ENCODE data around the gene GALNT17.

DNA sequence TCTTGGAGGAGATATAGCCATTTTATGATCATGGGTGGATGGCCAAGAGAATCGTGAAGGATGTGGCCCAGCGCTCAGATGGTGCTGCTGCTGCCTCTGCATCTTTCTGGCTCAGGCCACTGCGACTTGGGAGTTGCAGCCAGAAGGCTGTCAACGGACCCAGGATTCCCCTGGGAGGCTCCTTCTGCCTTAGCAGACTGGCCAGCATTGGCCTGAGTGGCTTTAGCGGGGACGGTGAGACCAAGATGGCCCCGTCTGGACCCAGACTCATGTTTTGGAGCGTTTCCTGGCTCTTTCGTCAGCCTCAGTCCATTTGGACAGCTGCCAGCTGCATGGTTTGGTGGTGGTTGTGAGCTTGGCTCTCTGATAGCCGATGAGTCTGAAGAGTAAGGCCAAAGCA is 97.2 kb downstream of the GALNT17 start:
- TF ChIP-seq JUNB (IDR thresholded peaks at IDR 0.05; ENCODE audit: unreplicated experiment) (no peak), EZH2phosphoT487 (IDR thresholded peaks at IDR 0.05; ENCODE audit: unreplicated experiment) (no peak), POLR2AphosphoS5 (IDR thresholded peaks at IDR 0.05; ENCODE audit: low read depth) (no peak), EZH2 (IDR thresholded peaks at IDR 0.05; ENCODE audit: low read depth, unreplicated experiment) (no peak), ZNF114 (CRISPR knock-in tag; IDR thresholded peaks at IDR 0.05) (no peak), STAT1 (IDR thresholded peaks at IDR 0.05; ENCODE audit: unreplicated experiment) (no peak)
- TF ChIP-seq, protein P1, sequence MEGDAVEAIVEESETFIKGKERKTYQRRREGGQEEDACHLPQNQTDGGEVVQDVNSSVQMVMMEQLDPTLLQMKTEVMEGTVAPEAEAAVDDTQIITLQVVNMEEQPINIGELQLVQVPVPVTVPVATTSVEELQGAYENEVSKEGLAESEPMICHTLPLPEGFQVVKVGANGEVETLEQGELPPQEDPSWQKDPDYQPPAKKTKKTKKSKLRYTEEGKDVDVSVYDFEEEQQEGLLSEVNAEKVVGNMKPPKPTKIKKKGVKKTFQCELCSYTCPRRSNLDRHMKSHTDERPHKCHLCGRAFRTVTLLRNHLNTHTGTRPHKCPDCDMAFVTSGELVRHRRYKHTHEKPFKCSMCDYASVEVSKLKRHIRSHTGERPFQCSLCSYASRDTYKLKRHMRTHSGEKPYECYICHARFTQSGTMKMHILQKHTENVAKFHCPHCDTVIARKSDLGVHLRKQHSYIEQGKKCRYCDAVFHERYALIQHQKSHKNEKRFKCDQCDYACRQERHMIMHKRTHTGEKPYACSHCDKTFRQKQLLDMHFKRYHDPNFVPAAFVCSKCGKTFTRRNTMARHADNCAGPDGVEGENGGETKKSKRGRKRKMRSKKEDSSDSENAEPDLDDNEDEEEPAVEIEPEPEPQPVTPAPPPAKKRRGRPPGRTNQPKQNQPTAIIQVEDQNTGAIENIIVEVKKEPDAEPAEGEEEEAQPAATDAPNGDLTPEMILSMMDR (conservative IDR thresholded peaks at IDR 0.05; ENCODE audit: low read depth in 2 of 2) = no peak
- TF ChIP-seq, protein P2, sequence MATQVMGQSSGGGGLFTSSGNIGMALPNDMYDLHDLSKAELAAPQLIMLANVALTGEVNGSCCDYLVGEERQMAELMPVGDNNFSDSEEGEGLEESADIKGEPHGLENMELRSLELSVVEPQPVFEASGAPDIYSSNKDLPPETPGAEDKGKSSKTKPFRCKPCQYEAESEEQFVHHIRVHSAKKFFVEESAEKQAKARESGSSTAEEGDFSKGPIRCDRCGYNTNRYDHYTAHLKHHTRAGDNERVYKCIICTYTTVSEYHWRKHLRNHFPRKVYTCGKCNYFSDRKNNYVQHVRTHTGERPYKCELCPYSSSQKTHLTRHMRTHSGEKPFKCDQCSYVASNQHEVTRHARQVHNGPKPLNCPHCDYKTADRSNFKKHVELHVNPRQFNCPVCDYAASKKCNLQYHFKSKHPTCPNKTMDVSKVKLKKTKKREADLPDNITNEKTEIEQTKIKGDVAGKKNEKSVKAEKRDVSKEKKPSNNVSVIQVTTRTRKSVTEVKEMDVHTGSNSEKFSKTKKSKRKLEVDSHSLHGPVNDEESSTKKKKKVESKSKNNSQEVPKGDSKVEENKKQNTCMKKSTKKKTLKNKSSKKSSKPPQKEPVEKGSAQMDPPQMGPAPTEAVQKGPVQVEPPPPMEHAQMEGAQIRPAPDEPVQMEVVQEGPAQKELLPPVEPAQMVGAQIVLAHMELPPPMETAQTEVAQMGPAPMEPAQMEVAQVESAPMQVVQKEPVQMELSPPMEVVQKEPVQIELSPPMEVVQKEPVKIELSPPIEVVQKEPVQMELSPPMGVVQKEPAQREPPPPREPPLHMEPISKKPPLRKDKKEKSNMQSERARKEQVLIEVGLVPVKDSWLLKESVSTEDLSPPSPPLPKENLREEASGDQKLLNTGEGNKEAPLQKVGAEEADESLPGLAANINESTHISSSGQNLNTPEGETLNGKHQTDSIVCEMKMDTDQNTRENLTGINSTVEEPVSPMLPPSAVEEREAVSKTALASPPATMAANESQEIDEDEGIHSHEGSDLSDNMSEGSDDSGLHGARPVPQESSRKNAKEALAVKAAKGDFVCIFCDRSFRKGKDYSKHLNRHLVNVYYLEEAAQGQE (IDR thresholded peaks at IDR 0.05; ENCODE audit: unreplicated experiment) = no peak
- TF ChIP-seq, protein P3, sequence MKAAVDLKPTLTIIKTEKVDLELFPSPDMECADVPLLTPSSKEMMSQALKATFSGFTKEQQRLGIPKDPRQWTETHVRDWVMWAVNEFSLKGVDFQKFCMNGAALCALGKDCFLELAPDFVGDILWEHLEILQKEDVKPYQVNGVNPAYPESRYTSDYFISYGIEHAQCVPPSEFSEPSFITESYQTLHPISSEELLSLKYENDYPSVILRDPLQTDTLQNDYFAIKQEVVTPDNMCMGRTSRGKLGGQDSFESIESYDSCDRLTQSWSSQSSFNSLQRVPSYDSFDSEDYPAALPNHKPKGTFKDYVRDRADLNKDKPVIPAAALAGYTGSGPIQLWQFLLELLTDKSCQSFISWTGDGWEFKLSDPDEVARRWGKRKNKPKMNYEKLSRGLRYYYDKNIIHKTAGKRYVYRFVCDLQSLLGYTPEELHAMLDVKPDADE (IDR thresholded peaks at IDR 0.05) = no peak
- TF ChIP-seq, protein P4, sequence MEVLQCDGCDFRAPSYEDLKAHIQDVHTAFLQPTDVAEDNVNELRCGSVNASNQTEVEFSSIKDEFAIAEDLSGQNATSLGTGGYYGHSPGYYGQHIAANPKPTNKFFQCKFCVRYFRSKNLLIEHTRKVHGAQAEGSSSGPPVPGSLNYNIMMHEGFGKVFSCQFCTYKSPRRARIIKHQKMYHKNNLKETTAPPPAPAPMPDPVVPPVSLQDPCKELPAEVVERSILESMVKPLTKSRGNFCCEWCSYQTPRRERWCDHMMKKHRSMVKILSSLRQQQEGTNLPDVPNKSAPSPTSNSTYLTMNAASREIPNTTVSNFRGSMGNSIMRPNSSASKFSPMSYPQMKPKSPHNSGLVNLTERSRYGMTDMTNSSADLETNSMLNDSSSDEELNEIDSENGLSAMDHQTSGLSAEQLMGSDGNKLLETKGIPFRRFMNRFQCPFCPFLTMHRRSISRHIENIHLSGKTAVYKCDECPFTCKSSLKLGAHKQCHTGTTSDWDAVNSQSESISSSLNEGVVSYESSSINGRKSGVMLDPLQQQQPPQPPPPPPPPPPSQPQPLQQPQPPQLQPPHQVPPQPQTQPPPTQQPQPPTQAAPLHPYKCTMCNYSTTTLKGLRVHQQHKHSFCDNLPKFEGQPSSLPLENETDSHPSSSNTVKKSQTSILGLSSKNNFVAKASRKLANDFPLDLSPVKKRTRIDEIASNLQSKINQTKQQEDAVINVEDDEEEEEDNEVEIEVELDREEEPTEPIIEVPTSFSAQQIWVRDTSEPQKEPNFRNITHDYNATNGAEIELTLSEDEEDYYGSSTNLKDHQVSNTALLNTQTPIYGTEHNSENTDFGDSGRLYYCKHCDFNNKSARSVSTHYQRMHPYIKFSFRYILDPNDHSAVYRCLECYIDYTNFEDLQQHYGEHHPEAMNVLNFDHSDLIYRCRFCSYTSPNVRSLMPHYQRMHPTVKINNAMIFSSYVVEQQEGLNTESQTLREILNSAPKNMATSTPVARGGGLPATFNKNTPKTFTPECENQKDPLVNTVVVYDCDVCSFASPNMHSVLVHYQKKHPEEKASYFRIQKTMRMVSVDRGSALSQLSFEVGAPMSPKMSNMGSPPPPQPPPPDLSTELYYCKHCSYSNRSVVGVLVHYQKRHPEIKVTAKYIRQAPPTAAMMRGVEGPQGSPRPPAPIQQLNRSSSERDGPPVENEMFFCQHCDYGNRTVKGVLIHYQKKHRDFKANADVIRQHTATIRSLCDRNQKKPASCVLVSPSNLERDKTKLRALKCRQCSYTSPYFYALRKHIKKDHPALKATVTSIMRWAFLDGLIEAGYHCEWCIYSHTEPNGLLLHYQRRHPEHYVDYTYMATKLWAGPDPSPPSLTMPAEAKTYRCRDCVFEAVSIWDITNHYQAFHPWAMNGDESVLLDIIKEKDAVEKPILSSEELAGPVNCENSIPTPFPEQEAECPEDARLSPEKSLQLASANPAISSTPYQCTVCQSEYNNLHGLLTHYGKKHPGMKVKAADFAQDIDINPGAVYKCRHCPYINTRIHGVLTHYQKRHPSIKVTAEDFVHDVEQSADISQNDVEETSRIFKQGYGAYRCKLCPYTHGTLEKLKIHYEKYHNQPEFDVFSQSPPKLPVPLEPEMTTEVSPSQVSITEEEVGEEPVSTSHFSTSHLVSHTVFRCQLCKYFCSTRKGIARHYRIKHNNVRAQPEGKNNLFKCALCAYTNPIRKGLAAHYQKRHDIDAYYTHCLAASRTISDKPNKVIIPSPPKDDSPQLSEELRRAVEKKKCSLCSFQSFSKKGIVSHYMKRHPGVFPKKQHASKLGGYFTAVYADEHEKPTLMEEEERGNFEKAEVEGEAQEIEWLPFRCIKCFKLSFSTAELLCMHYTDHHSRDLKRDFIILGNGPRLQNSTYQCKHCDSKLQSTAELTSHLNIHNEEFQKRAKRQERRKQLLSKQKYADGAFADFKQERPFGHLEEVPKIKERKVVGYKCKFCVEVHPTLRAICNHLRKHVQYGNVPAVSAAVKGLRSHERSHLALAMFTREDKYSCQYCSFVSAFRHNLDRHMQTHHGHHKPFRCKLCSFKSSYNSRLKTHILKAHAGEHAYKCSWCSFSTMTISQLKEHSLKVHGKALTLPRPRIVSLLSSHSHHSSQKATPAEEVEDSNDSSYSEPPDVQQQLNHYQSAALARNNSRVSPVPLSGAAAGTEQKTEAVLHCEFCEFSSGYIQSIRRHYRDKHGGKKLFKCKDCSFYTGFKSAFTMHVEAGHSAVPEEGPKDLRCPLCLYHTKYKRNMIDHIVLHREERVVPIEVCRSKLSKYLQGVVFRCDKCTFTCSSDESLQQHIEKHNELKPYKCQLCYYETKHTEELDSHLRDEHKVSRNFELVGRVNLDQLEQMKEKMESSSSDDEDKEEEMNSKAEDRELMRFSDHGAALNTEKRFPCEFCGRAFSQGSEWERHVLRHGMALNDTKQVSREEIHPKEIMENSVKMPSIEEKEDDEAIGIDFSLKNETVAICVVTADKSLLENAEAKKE (CRISPR knock-in tag; IDR thresholded peaks at IDR 0.05) = no peak

All from GM23338 (cell line).